ENCODE data around the gene PANX2.

The PANX2 gene

GRCh38 chr22:50183141-50183971 lies 12.8 kb downstream of the PANX2 start:
- FAIRE-seq (no peak), DNase-seq (ENCODE audit: low spot score) (no peak)

- no peak for DNase-seq (ENCODE audit: low spot score)
Observed at GRCh38 chr22:50184004-50184901, 13.7 kb downstream of the PANX2 start.

GRCh38 chr22:50184902-50185374 lies 14.4 kb downstream of the PANX2 start:
- FAIRE-seq: no peak

More at GRCh38 chr22:50184004-50184901, 13.7 kb downstream of the PANX2 start:
- no peak for FAIRE-seq

GRCh38 chr22:50185375-50186087 lies 15.0 kb downstream of the PANX2 start, which contains the start of gene TRABD:
TSS of gene TRABD (plus strand) at chr22:50185913. CDS start at chr22:50193061, 7,148 bp downstream.
- FAIRE-seq: no peak

More at GRCh38 chr22:50184902-50185374, 14.4 kb downstream of the PANX2 start:
- DNase-seq (ENCODE audit: low spot score): no peak

GRCh38 chr22:50186181-50186714 lies 15.7 kb downstream of the PANX2 start:
- no peak for FAIRE-seq
- DNase-seq (ENCODE audit: low spot score): no peak

More at GRCh38 chr22:50185375-50186087, 15.0 kb downstream of the PANX2 start, which contains the start of gene TRABD:
- DNase-seq (ENCODE audit: low spot score): peak; percentile 76

GRCh38 chr22:50186761-50187523 lies 16.4 kb downstream of the PANX2 start:
- DNase-seq (ENCODE audit: low spot score): no peak
- FAIRE-seq: no peak

GRCh38 chr22:50188356-50188755 lies 17.8 kb downstream of the PANX2 start:
- no peak for DNase-seq (ENCODE audit: low spot score)
- FAIRE-seq: no peak

- FAIRE-seq (no peak), DNase-seq (ENCODE audit: low spot score) (no peak)
Observed at GRCh38 chr22:50189184-50189848, 18.8 kb downstream of the PANX2 start.

- FAIRE-seq (no peak), DNase-seq (ENCODE audit: low spot score) (no peak)
Observed at GRCh38 chr22:50189849-50190181, 19.3 kb downstream of the PANX2 start.

- DNase-seq (ENCODE audit: low spot score) (peak; percentile 75), FAIRE-seq (no peak)
Observed at GRCh38 chr22:50190182-50190940, 19.8 kb downstream of the PANX2 start.

- FAIRE-seq: no peak
Observed at GRCh38 chr22:50190941-50191741, 20.6 kb downstream of the PANX2 start.

GRCh38 chr22:50192436-50193204 lies 22.1 kb downstream of the PANX2 start:
- no peak for DNase-seq (ENCODE audit: low spot score)
- no peak for FAIRE-seq

More at GRCh38 chr22:50190941-50191741, 20.6 kb downstream of the PANX2 start:
- peak; percentile 4 for DNase-seq (ENCODE audit: low spot score)

GRCh38 chr22:50193621-50194020 lies 23.1 kb downstream of the PANX2 start:
- no peak for DNase-seq (ENCODE audit: low spot score)
- no peak for FAIRE-seq

- FAIRE-seq (no peak), DNase-seq (ENCODE audit: low spot score) (no peak)
Observed at GRCh38 chr22:50194037-50194805, 23.7 kb downstream of the PANX2 start.

- FAIRE-seq (no peak), DNase-seq (ENCODE audit: low spot score) (no peak)
Observed at GRCh38 chr22:50196256-50196655, 25.7 kb downstream of the PANX2 start.

GRCh38 chr22:50197000-50197800 lies 26.7 kb downstream of the PANX2 start:
- DNase-seq (ENCODE audit: low spot score) (no peak), FAIRE-seq (no peak)
